Measurements from ENCODE around the gene TRPM8. TPM values are rescaled to one million over a fixed set of nuclear protein-coding genes. Genes with fewer than 3 reads are reported as not detected.
A peak's percentile ranks its signal among the peaks of the same experiment; 100 is the strongest.

Gene TRPM8
- total RNA-seq, 1 donor from 2014 or later, result not detected

DNA sequence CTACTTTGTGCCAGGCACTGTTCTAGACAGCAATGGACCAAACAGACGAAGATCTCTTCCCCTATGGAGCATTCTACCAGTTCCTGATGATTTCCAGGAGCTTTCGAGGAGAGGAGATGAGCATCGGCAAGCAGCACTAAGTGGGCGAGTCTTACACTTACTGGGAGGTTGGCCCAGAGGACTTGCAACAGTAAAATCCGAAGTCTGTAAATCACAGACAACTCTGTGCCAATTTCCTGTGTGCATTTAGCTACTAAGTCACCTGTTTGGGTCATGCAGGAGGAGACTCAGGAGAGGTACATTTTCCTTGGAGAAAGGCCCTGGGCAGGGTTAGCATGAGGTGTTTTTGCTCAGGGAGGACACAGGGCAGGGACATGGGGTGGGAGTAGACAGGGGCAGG lies 58.9 kb downstream of the TRPM8 start:
- no peak for DNase-seq

DNA sequence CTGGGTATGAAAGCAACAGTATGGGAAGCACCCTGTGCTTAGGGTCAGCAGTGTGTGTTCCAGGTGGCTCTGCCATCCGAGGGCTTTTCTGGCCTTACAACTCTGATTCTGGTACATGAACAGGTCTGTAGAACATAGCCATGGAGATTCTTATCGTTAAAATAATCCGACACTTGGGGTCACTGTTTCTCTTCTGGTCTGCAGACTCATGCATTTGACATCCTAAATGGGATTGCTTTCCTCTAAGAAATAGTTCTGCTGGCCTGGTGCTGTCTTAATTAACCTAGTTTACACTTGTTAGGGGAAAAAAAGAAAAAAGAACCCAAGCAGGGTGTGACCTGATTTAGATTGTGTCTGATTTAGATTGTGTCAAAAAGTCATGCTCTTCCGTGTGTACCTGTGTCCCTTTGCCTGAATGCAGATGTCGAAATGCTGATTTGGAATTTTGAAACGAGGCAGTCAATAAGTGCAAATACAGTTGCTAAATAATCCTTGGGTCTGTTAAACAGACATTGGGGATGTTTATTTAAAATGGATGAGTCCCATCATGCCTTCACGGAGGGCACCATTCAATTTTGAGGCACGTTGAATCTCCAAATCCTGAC lies 59.6 kb downstream of the TRPM8 start:
- DNase-seq, result peak; percentile 83

DNA sequence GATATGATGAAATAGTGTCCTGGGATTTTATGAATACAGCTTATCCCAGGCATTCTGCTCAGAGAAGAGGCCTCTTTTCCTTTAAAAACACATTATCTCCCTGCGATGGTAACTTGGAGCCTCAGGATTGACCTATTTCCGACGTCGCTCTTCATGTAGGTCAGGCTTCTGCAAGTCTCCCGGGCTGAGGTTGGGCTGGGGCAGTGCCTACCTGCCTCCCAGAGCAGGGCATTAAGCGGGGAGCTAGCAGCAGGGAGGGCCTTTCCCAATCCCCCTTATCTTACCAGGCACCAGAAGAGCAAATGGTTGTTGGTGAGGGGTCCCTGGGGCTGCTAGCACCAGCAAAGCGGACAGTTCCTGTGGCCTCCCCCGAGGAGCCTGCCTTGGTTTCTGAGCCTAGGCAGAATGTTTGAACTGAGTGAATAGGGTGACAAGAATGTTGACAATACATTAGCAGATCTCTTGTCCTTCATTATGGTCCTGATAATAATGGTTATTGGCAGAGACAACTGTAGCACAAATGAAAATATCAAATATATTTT lies 60.2 kb downstream of the TRPM8 start:
- DNase-seq, result no peak

DNA sequence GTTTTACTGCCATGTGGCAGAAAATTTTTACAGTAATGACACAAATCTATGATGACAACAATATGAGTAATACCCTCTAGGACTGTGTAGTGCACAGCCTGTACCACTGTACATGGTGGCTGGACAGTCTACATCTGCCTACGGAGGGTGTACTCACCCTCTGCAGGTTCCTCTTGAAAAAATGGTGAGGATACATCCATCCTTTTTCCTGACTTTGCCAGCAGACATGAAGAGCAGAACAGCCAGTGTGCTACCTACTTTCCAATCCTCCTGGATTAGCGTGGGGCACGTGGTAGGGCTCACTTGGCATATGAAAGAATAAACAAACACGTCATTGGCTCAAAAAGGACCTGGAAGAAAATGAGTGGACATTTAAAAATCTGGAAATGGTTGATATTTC lies 62.6 kb downstream of the TRPM8 start:
- no peak for DNase-seq

DNA sequence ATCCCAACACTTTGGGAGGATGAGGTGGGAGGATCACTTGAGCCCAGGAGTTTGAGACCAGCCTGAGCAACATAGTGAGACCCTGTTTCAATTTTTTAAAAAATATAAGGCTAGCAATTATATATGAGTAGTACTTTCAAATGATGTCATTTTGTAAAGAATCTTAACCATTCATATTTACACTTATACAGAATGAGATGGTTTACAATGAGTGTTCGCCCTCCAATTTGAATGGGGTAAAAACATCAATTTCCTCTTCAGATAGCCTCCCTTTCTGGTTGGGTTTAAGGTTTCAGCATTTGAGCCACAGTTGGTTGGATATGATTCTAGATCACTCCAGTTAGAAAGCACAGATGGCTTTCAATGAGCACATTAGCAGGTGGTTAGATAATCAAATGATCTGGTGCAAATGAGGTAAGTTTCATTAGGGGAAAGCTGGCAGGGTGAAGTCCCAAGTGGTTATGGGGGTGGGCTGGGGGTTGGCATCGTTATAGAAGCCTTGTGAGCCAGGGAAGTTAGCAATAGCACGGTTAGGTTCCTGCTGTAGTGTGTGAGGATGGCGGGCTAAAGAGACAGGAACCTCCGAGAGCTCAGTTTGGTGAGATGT lies 63.9 kb downstream of the TRPM8 start:
- DNase-seq, result no peak

DNA sequence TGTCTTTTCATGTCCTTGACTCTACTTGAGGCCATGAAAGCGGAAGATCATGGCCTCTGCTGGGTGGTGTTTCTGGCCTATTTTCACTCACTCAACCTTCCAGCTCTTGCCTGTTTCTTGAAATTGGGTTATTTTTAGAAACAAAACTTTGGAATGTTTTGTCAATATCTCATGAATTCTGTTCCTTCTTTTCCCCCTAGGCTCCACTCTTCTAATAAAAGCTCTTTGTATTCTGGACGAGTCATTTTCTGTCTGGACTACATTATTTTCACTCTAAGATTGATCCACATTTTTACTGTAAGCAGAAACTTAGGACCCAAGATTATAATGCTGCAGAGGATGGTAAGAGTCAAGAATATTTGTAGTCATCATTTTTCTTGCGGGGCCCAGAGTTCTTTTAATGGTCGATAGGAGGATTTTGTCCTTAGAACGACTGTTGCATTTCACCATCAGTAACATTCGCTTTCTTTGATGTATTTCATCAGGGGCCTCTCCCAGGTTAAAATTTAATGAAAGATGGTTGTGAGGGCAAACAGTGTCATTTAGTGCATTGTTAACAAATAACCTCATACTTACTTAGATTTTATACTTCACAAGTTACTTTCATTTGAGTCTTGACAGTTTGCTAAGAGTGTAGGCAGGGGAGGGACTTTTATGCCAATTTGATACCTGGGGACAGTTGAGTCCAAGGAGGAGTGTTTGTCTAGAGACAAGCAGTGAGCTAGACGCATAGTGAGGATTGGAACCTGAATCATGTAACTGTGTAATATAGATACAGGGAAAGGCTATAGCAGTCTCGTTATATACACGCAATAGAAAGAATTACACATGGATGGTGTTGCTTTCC lies 64.6 kb downstream of the TRPM8 start:
- DNase-seq, result no peak

DNA sequence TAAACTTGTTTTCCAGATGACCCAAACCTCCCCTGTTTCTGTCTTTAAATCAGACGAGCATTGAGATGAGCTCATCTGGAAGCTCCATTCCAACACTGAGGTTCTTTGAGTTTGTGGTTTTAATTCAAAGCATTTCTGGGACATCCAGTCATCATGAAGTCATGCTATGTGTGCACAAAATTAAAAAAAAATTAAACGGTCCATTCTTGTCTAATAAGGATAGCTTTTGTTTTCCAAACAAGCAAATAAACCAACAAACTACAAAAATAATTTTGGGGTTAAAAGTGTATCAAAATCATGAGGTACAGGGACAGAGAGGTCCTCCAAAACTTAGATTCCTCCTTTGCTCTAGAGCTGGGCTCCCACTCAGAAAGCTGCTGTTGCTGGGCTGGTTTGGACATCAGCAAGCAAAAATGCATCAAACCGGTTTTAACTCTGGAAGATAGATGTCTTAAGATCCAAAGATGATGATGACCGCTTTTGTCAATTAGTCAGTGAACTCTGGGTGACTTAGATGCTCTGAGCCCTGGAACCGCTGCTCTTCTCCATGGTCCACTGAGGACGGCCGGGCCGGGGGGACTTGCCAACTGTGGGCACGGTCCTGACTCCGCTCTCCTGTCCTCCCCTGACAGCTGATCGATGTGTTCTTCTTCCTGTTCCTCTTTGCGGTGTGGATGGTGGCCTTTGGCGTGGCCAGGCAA lies 65.4 kb downstream of the TRPM8 start:
- no peak for DNase-seq

DNA sequence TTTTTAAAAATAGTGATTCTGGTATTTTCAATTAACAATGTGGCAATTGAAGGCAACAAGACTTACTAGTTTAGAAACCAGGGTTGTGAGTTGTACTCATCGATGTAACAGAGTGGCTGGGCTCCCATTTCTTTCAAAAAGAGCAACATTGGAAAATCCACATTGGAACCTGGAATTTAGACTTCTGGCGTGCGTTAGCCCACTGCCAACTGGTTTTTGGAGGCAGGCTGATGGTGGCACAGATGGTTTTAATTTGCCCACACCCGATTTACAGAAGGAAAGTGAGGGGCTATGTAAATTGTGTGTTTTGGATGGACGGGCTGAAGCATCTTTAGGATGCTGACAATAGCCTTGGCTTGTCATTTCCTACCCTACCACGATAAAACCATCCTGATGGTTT lies 66.3 kb downstream of the TRPM8 start:
- no peak for DNase-seq

DNA sequence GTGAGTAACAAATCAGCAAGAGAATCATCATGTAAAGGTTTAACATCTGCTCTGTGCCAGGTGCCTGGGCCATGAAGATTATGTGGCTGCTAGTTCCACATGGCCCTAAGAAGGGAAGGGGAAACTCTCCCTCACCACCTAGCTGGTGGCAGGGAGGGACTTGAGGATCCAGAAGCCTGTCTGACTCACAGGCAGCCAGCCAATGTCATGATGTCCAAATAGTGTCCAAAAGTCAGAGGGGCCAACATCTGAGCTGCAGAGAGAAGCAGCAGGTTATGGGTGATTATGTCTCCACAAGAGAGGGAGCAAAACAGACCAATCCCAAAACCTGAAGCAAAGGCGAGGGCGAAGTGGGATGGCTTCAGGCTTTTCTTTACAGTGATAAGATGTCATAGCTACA lies 71.4 kb downstream of the TRPM8 start:
- DNase-seq, result no peak

DNA sequence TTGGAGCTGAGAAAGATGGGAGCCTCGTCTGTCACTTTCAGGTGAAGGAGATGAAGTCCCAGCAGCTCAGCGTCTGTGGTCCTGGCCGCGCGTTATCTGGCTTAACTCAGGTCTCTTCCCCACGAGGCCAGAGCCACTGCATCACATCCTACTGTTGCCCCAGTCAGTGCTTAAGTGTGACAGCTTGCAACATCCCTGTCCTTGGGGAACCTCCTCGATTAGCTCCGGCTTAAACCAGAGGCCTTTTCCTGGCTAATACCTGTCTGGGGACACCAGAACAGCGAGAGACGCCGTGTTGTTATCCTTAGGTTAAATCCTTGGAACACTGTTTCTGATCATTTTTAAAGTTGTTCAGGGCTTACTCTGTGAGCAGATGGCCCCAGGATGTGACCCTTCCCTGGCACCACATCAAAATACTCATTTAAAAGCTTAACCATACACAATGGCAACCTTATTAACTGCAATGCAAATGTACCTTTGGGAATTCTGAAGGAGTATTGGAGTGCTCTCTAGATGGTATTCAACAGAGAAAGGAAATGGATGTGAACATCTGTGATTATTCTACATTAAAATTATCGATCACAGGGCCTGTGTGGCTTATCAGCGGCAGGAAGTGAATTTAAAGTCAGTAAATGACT lies 72.2 kb downstream of the TRPM8 start:
- no peak for DNase-seq

DNA sequence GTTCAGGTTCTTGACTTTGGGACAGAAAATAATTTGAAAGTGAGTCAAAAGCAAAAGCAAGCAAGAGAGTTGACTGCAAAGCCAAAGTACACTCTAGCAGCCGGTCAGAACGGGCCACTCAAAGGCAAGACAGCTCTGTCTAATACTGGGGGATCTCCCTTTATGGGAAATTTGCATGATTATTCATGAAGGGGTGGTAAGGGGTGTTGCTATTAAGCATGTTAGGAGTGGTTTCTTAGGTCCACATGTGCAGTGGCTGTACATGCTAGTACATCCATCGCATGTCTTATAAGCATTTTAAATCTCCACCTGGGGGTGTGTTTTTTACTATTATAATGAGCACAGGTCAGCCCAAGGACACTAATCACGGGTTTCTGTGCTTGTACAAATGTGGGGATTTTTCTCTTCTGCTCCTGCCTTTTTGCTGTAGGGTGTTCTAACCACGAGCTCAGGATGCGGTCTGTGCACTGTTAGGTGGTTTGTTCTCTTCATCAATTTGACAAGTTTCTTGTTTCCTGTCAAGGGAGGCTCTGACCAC lies 73.2 kb downstream of the TRPM8 start:
- DNase-seq, result no peak

DNA sequence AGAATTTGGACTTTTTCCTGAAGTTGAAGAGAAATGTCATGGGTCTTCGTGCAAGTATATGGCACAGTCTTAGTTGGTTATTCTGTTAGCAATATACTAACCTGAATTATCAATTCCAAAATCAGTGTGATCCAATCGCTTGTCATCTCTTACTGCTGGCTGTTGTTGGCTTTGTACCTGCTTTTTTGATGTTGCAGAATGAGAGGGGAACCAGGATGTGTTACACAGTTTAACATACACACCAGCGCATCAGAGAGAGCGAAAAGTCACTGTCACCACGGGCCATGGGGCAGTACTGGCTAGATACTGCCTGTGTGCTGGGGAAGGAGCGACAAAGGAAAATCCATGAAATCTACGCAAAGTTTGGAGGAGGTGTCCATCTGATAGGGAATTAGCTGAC lies 74.0 kb downstream of the TRPM8 start:
- DNase-seq, result no peak

DNA sequence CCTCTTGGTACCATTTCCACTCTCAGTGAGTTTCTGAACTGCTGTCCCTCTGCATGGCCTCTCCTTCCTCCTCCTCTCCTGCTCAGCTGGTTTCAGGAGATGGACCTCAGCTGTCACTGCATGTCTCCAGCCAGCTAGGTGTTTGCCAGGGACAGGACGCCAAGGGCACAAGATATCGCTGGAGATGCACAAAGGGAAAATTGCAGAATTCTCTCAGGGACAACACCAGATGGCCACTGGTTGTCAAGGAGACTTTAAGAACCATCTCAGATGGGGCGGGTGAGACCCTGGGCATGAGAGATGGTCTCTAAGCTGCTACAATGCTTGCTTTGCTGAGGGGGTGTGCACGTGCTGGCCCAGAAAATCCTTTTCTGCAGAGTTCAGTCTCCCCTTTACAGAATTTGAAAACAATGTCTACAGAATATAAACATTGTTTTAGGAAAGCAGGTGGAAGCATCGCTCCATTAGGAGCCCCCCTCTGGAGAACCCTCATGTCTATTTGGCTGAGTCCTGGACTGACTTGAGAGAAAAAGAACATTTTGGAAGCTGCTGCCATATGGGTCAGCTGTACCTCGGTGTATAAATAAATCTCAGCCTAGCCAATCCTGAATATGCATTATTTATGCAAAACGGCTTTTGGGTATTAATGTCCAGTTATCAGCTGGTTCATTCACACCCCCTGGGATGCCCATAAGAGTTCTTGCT lies 75.5 kb downstream of the TRPM8 start:
- no peak for DNase-seq

DNA sequence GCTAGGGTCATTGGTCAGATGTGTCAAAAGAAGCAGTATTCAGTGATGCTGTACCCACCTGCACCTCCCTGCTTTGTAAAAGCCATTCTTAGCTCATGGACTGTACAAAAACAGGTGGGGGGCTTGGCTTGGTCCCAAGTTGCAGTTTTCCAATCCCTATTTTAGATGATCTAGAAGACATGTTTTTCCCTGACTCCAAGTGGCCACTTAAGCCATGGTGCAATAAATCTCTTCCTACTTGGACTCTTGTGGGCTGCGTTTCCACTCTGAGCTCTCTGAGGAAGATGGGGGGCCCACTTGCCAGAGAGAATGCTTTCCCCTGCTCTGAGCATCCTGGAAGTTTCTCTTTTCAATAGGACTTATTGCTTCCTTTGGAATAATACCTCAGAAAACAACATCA lies 76.3 kb downstream of the TRPM8 start:
- no peak for DNase-seq

DNA sequence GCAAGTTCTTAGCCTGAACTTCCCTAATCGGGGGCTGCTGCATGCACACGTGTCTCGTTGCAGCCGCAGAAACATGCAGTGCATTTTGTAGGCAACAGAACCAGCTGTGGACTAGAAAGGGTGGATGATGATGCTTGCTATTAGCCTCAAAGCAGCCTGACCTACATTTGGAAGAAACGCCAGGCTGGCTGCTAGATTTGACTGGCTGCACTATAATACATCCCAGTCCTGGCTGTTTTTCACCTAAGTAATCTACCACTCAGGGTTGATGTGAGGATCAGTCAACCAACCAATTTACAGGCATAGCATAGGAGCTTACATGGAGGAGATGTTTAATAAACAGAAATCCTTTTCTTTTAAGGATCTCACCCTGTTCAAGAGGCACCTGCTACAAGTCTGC lies 77.0 kb downstream of the TRPM8 start:
- no peak for DNase-seq

DNA sequence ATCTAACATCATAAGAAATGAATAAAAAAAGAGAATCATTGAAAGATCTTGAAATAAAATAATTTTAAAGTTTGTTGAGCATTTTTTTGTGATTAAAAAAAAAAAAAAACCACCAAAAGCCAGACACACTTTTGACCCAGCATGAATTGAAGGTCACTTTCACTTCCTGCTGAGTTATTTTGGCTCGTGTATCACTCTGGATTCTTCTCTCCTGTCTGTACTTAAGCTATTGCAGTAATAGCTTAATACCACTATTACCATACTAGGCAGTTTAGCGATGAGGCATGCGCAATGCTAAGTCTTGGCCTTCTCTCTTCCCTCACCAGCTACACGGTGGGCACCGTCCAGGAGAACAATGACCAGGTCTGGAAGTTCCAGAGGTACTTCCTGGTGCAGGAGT lies 78.8 kb downstream of the TRPM8 start:
- no peak for DNase-seq

DNA sequence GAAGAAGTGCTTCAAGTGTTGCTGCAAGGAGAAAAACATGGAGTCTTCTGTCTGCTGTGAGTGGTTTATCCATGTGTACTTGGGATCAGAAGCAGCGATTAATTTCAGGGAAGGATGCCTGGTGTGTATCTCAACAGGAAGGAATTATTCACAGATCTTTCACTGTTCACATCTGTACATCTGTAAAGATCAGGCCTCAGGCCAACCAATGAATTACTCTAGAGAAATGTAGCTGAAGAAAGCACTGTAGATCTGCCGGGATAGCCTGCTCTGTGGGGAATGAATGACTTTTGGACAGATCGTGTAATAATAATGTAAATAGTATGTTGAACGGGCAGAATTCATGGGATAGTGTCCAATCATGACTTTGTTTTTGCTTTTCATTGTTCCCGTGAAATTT lies 79.3 kb downstream of the TRPM8 start:
- no peak for DNase-seq

DNA sequence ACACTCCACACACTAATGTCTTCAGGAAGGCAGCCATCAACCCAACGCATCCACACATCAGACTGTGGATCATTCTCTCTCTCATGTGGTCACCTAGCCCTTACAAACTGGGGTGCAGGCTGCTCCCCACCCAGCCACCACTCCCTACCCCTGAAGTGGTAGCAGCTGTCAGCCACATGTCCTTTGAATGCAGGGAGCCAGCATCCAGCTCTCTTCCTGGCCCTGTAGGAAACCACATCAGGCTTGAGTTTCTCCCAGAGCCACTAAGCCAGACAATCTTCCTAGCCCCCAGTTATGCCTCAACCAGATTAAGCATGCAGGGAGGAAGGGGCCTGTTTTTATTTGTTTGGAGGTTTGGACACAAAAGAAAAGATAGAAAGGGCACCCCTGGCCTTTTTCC lies 80.5 kb downstream of the TRPM8 start:
- DNase-seq, result no peak

DNA sequence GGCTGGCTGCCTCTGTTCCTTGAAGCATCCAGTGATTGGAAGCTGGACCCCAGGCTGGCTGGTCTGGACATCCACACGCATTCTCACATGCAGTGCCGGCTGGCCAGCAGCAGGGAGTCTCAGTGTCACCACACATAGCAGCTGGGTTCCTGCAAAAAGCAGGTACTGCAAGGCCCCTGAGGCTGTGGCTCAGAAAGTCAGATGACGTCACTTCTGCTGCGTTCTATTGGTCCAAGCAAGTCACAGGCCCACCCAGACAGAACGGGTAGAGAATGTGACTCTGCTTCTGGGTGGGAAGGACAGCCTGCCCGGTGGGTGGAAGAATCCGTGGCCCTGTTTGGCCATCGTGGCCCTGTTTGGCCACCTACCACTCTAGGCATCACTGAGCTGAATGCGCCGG lies 82.0 kb downstream of the TRPM8 start:
- DNase-seq, result no peak

DNA sequence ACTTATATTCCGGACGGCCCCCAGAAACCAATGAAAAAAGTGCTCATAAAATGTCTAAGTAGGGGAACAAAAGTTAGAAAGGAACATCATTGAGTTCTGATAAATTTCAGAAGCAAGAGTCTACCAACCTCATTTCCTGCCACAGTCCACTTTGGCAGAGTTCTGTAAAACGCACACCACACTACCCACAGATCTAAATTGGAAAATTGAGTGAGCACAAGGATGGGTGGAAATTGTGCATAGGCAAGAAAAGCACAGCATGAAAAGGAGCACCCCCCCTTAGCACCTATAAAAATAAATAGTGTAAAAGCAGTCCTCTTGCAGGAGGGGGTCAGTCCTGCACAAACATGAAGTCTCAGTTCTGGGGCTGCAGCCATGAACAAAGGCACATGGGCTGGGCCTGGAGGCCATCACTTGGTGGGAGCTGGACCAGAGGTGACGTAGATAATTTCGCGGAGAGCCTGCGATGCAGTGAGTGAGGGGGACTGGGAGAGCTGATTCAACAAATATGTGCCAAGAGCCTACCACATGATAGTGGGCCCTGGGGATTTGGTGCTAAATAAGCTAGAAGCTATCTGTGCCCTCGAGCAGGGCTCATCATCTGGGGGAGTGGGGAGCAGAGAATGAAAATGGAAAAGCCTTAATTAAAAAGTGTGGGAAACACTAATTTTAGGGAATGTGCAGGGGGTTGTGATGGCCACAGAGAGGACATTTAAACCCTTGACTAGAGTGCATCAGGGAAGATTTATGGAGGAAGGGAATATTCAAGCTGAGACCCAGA lies 84.4 kb downstream of the TRPM8 start:
- no peak for DNase-seq

DNA sequence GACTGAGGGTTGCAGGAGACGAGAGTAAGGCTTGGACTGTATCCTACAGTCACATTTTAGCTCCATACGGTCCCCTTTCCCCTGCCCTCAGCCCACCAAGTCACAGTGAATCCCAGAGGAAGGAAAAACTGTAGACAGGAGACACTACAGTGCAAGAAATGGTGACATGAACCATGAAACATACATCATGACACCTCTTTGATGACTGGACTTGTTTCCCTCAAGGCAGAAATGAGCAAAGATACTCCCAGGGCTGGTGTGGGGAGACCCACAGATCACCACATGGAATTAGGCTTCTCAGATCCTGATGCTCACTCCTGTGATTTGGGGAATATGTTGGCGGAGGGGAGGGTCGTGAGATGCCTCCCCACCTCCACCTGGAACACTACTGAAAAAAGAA lies 85.1 kb downstream of the TRPM8 start:
- DNase-seq, result no peak
